ENCODE results near the gene KLF13. TPM values are rescaled to one million over a fixed set of nuclear protein-coding genes. Genes with fewer than 3 reads are reported as not detected.

KLF13 gene
- total RNA-seq, 1 experiment from 2014 or later, result 60.1 TPM

DNA sequence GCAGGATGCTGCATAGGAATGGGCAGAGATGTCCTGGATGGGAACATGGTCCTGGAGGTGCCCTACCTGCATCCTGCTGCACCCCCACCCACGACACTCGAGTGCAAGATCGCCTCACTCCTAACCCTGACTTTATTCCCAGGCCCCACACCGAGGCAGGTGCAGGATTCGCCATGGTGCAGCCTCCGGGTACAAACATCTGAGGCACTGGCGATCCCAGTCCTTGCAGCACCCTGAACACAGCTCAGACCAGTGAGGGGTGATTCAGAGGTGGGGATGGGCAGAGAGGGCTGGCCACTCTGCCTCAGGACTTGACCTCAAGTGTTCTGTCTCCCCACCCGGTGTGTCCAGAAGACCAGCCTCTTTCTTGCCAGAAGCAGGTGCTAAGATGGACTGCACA lies 49.1 kb downstream of the KLF13 start:
- ChIA-PET POLR2A (no interaction called here), RAD21 (ENCODE audit: low non-redundant PET in 1 of 2, low total read pairs in 2 of 2, uncharacterized antibody in 2 of 2, unreplicated experiment in 2 of 2) (no interaction called here), CTCF (no interaction called here)
- DNase-seq (ENCODE audit: low read depth, low spot score) (no peak), ATAC-seq (no peak)
- Histone ChIP-seq H3K36me3 (ENCODE audit: control insufficient read depth in 1 of 2, insufficient read depth in 2 of 2, low read length in 2 of 2) (no peaks in the 10 kb centered on the region; a peak in 1 of 4 replicates), H3K9me2 (ENCODE audit: insufficient read depth) (no peaks in the 10 kb centered on the region), H3K9ac (ENCODE audit: low read length) (no peak overlapping the region), H3K4me2 (ENCODE audit: low read length) (no peak overlapping the region), H2AFZ (ENCODE audit: low read depth, low read length, poor library complexity, severe bottlenecking) (no peak overlapping the region), H3K79me2 (ENCODE audit: insufficient read depth, low read length) (peaks cover 6% of the 10 kb centered on the region; the same call in 1 of the 2 replicates), H4K20me1 (ENCODE audit: insufficient read depth) (no peaks in the 10 kb centered on the region), H3K27me3 (ENCODE audit: insufficient read depth, low read length) (no peaks in the 10 kb centered on the region), H3K4me3 (replicated peaks in 1 of 2; ENCODE audit: low read depth in 1 of 2, low read length in 2 of 2) (no peak overlapping the region), H3K27ac (ENCODE audit: low read depth, low read length) (no peak overlapping the region), H3K9me3 (ENCODE audit: control insufficient read depth in 1 of 2, insufficient read depth in 1 of 2, low read depth in 1 of 2, low read length in 2 of 2) (no peaks in the 10 kb centered on the region), H3K4me1 (ENCODE audit: control insufficient read depth in 1 of 2, insufficient read depth in 2 of 2, low read length in 2 of 2) (no peaks in the 10 kb centered on the region)
- TF ChIP-seq RAD21 (IDR thresholded peaks at IDR 0.05; ENCODE audit: low read depth) (no peak), ZNF274 (IDR thresholded peaks at IDR 0.05; ENCODE audit: low read depth, low read length) (no peak), CBX3 (IDR thresholded peaks at IDR 0.05; ENCODE audit: low read depth) (no peak), CEBPB (IDR thresholded peaks at IDR 0.05; ENCODE audit: low read depth) (no peak), POLR2AphosphoS5 (IDR thresholded peaks at IDR 0.05; ENCODE audit: low read depth, low read length) (no peak), SP1 (IDR thresholded peaks at IDR 0.05; ENCODE audit: low read depth) (no peak), EZH2phosphoT487 (IDR thresholded peaks at IDR 0.05; ENCODE audit: borderline replicate concordance) (no peak), FOSL1 (IDR thresholded peaks at IDR 0.05; ENCODE audit: low read depth) (no peak), JUND (IDR thresholded peaks at IDR 0.05) (no peak)
- TF ChIP-seq, protein P1, sequence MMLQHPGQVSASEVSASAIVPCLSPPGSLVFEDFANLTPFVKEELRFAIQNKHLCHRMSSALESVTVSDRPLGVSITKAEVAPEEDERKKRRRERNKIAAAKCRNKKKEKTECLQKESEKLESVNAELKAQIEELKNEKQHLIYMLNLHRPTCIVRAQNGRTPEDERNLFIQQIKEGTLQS (IDR thresholded peaks at IDR 0.05), result no peak
- TF ChIP-seq, protein P2, sequence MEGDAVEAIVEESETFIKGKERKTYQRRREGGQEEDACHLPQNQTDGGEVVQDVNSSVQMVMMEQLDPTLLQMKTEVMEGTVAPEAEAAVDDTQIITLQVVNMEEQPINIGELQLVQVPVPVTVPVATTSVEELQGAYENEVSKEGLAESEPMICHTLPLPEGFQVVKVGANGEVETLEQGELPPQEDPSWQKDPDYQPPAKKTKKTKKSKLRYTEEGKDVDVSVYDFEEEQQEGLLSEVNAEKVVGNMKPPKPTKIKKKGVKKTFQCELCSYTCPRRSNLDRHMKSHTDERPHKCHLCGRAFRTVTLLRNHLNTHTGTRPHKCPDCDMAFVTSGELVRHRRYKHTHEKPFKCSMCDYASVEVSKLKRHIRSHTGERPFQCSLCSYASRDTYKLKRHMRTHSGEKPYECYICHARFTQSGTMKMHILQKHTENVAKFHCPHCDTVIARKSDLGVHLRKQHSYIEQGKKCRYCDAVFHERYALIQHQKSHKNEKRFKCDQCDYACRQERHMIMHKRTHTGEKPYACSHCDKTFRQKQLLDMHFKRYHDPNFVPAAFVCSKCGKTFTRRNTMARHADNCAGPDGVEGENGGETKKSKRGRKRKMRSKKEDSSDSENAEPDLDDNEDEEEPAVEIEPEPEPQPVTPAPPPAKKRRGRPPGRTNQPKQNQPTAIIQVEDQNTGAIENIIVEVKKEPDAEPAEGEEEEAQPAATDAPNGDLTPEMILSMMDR (IDR thresholded peaks at IDR 0.05 in 2 of 3, conservative IDR thresholded peaks at IDR 0.05 in 1 of 3; ENCODE audit: borderline replicate concordance in 1 of 3, insufficient read depth in 1 of 3, low read depth in 2 of 3, low read length in 2 of 3), result no peak
- TF ChIP-seq, protein P3, sequence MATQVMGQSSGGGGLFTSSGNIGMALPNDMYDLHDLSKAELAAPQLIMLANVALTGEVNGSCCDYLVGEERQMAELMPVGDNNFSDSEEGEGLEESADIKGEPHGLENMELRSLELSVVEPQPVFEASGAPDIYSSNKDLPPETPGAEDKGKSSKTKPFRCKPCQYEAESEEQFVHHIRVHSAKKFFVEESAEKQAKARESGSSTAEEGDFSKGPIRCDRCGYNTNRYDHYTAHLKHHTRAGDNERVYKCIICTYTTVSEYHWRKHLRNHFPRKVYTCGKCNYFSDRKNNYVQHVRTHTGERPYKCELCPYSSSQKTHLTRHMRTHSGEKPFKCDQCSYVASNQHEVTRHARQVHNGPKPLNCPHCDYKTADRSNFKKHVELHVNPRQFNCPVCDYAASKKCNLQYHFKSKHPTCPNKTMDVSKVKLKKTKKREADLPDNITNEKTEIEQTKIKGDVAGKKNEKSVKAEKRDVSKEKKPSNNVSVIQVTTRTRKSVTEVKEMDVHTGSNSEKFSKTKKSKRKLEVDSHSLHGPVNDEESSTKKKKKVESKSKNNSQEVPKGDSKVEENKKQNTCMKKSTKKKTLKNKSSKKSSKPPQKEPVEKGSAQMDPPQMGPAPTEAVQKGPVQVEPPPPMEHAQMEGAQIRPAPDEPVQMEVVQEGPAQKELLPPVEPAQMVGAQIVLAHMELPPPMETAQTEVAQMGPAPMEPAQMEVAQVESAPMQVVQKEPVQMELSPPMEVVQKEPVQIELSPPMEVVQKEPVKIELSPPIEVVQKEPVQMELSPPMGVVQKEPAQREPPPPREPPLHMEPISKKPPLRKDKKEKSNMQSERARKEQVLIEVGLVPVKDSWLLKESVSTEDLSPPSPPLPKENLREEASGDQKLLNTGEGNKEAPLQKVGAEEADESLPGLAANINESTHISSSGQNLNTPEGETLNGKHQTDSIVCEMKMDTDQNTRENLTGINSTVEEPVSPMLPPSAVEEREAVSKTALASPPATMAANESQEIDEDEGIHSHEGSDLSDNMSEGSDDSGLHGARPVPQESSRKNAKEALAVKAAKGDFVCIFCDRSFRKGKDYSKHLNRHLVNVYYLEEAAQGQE (IDR thresholded peaks at IDR 0.05; ENCODE audit: low read depth), result no peak
- intact Hi-C loops (cut with micrococcal nuclease), result no loop called here
- BruUV-seq (replicated peaks), result no TSS peak

All from HCT116 (cell line).